Hepatocyte (in vitro differentiated cells): ENCODE results near the gene NGFR. TPM values are rescaled to one million over a fixed set of nuclear protein-coding genes. Genes with fewer than 3 reads are reported as not detected.
"Not testable (repeated sequence)": the region's sequence is repeated elsewhere in the genome, so short reads cannot be mapped to it uniquely, and the experiment has no call there.

Source experiments
- DNase-seq: peaks from one replicate; pipeline ENCODE4 v3.0.0-alpha.2; 2016; ENCODE audit warnings: low spot score
- H2AFZ ChIP-seq: fragments of 200-600 bp; sonication (generic); 2 replicates; pipeline ENCODE4 v1.6.0; 2016; ENCODE audit warnings: antibody characterized with exemption, mild to moderate bottlenecking
- H3K27ac ChIP-seq: fragments of 200-600 bp; sonication (generic); 2 replicates; pipeline ENCODE4 v1.5.1; 2016; ENCODE audit warnings: mild to moderate bottlenecking
- H3K27me3 ChIP-seq: fragments of 200-600 bp; sonication (generic); 2 replicates; pipeline ENCODE4 v1.6.1; 2016
- H3K36me3 ChIP-seq: fragments of 200-600 bp; sonication (generic); replicated peaks from 2 replicates; pipeline ENCODE4 v1.5.1; 2016; ENCODE audit warnings: low read depth; ENCODE audit not compliant: insufficient read depth
- H3K4me1 ChIP-seq: fragments of 200-600 bp; sonication (generic); 2 replicates; pipeline ENCODE4 v1.5.1; 2016; ENCODE audit warnings: mild to moderate bottlenecking, moderate library complexity; ENCODE audit not compliant: insufficient read depth
- H3K4me2 ChIP-seq: fragments of 200-600 bp; sonication (generic); 2 replicates; pipeline ENCODE4 v1.6.0; 2016
- H3K4me3 ChIP-seq: fragments of 200-600 bp; sonication (generic); 2 replicates; pipeline ENCODE4 v1.5.1; 2016; ENCODE audit warnings: mild to moderate bottlenecking
- H3K79me2 ChIP-seq: fragments of 200-600 bp; sonication (generic); 2 replicates; pipeline ENCODE4 v1.6.0; 2017; ENCODE audit warnings: mild to moderate bottlenecking
- H3K9me2 ChIP-seq: fragments of 200-600 bp; sonication (generic); replicated peaks from 2 replicates; pipeline ENCODE4 v1.6.0; 2017; ENCODE audit warnings: mild to moderate bottlenecking; ENCODE audit not compliant: insufficient read depth
- H3K9me3 ChIP-seq: fragments of 200-600 bp; sonication (generic); 2 replicates; pipeline ENCODE4 v1.5.1; 2016; ENCODE audit warnings: low read depth, mild to moderate bottlenecking
- H4K20me1 ChIP-seq: fragments of 200-600 bp; sonication (generic); 2 replicates; pipeline ENCODE4 v1.6.0; 2016; ENCODE audit warnings: mild to moderate bottlenecking; ENCODE audit not compliant: insufficient read depth, poor library complexity, severe bottlenecking
- EZH2 ChIP-seq: fragments of 200-600 bp; sonication (generic); IDR thresholded peaks from 2 replicates; pipeline ENCODE4 v1.6.1; 2016; ENCODE audit warnings: antibody characterized with exemption, mild to moderate bottlenecking, borderline replicate concordance
- EZH2phosphoT487 ChIP-seq: fragments of 200-600 bp; sonication (generic); IDR thresholded peaks from one replicate; pipeline ENCODE4 v1.6.1; 2018; ENCODE audit warnings: antibody characterized with exemption, mild to moderate bottlenecking, low read depth, moderate library complexity; ENCODE audit not compliant: unreplicated experiment, severe bottlenecking
- WGBS: methylation state at CpG from one replicate; pipeline ENCODE4 v1.1.6; 2016; ENCODE audit warnings: low lambda C conversion rate; ENCODE audit errors: missing lambda C conversion rate; 5-methylcytosine and 5-hydroxymethylcytosine counted together
- polyA plus RNA-seq: library from polyadenylated mRNA; unstranded; fragments of >200 nt; fragmentation: Nextera tagmentation; extraction: Ambion mirVana; gene quantifications from 2 replicates; pipeline ENCODE4 v1.2.1, GENCODE V29; 2016
- total RNA-seq: library from RNA; depleted of rRNA; stranded (reverse); fragments of >200 nt; gene quantifications from 2 replicates; pipeline ENCODE4 v1.2.3, GENCODE V29; 2014
- TF ChIP-seq, protein P1 (sequence below): fragments of 200-600 bp; sonication (generic); IDR thresholded peaks from 2 replicates; pipeline ENCODE4 v1.5.1; 2016; ENCODE audit warnings: antibody characterized with exemption, mild to moderate bottlenecking; ENCODE audit not compliant: poor library complexity

NGFR gene
- total and polyA plus RNA-seq, 2 experiments from 2014 or later: 3.6 to 5.6 TPM

DNA sequence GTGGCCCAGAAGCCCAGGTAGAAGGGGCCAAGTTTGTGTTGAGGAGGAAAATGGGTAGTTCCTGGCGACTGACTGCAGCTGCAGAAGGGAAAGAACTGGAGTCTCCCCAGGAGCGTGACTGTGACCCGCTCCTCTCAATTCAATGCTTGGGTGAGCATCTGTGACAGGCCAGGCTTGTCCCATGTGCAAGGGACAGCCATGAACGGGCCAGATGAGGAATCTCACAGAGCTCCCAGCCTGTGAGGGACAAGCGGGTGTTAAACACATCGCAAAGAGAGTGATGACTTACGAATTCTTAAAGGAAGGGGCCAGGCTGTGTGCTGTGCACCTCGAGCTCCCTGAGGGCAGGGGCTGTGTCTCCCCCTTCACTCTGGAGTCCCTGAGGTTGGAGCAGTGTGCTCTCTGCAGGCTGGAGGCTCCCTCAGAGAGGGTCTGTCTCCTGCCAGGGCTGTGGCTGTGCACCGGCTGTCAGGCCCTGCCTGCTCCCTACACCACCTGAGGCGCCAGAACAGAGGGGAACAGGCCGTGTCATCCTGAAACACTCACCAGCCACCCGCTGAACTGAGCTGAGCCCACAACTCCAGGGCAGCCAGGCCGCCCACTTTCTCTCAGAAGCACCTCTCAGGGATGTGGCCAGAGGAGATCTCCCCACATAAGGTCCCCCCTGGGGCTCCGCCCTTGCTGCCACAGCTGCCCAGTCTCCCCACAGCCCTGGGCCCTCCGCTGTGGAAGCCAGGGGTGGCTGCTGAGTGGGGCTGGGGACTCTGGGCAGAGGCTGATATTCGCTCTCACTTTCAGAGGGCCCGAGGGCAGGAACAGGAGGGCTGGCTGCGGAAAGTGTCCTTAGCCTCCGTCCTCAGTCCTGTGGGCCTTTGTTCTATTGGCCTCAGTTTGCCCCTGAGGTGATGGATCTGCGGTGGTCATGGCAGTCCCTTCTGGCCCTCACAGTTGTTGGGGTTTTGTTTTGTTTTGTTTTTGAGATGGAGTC is 54.9 kb downstream of the NGFR start:
- Histone ChIP-seq H3K79me2 (no peaks in the 10 kb centered on the region), H3K4me1 (no peaks in the 10 kb centered on the region), H2AFZ (no peak overlapping the region), H3K9me3 (no peaks in the 10 kb centered on the region), H3K4me2 (no peak overlapping the region), H3K4me3 (no peak overlapping the region), H4K20me1 (no peaks in the 10 kb centered on the region), H3K36me3 (no peaks in the 10 kb centered on the region), H3K27ac (no peak overlapping the region), H3K27me3 (no peaks in the 10 kb centered on the region), H3K9me2 (no peaks in the 10 kb centered on the region)
- TF ChIP-seq EZH2phosphoT487: no peak
- TF ChIP-seq EZH2: no peak
- TF ChIP-seq, protein P1, sequence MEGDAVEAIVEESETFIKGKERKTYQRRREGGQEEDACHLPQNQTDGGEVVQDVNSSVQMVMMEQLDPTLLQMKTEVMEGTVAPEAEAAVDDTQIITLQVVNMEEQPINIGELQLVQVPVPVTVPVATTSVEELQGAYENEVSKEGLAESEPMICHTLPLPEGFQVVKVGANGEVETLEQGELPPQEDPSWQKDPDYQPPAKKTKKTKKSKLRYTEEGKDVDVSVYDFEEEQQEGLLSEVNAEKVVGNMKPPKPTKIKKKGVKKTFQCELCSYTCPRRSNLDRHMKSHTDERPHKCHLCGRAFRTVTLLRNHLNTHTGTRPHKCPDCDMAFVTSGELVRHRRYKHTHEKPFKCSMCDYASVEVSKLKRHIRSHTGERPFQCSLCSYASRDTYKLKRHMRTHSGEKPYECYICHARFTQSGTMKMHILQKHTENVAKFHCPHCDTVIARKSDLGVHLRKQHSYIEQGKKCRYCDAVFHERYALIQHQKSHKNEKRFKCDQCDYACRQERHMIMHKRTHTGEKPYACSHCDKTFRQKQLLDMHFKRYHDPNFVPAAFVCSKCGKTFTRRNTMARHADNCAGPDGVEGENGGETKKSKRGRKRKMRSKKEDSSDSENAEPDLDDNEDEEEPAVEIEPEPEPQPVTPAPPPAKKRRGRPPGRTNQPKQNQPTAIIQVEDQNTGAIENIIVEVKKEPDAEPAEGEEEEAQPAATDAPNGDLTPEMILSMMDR: no peak
- DNase-seq: peak; percentile 3
- 84% methylated on average over 20 of the region's 20 CpGs for WGBS

DNA sequence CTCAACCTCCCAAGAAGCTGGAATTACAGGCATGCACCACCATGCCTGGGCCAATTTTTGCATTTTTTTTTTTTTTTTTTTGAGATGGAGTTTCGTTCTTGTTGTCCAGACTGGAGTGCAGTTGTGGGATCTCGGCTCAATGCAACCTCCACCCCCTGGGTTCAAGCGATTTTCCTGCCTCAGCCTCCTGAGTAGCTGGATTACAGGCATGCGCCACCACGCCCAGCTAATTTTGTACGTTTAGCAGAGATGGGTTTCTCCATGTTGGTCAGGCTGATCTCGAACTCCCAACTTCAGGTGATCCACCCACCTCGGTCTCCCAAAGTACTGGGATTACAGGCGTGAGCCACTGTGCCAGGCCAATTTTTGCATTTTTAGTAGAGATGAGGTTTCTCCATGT is 55.7 kb downstream of the NGFR start:
- H3K27me3 ChIP-seq, H3K9me3 ChIP-seq, H2AFZ ChIP-seq, H3K9me2 ChIP-seq, H3K4me2 ChIP-seq, H3K27ac ChIP-seq, H4K20me1 ChIP-seq, H3K79me2 ChIP-seq, H3K36me3 ChIP-seq, DNase-seq, H3K4me1 ChIP-seq, H3K4me3 ChIP-seq: not testable (repeated sequence)
- WGBS: 87% methylated on average over 8 of the region's 9 CpGs

DNA sequence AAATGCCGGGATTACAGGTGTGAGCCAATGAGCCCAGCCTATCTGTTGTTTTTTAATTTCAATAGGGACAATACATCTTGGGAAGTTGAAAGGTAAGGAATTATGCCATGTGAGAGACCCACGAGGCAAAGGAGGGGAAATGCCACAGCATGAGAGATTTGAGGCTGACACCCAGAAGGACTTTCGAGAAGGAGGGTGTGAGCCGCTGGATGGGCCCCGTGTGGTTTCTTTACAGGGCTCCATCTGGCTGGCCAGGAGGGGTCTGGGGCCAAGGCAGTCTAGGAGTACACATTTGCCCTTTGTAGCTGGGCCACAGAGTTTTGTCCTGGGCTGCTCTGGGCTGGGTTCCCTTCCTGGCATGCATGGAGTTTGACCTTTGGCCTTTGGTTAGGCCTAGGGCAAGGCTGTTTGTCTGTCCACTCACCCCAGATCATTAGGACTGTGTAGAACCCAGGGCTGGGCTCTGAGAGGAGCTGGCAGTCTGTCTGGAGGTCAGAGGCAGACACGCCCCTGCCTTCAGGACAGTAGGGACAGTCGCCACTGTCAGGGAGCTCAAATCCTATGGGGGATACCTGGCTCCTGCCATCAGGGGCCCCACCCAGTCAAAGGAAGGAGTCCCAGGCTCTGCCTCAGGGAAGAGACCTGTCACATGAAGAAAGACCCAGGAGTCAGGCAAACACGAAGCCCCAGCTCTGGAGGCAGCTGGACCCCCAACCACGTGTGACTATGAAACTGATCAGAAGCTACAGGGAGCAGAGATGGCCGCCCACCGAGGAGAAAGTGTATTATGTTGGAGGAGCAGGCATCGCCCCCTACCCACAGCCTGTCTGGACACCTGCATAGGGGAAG is 56.4 kb downstream of the NGFR start:
- TF ChIP-seq, protein P1: no peak
- TF ChIP-seq EZH2phosphoT487 (no peak), EZH2 (no peak)
- no peaks in the 10 kb centered on the region for H3K36me3 ChIP-seq
- DNase-seq: no peak
- H4K20me1 ChIP-seq: no peaks in the 10 kb centered on the region
- WGBS: 89% methylated on average over 12 of the region's 12 CpGs
- no peaks in the 10 kb centered on the region for H3K27me3 ChIP-seq
- no peak overlapping the region for H2AFZ ChIP-seq
- H3K27ac ChIP-seq: no peak overlapping the region
- no peaks in the 10 kb centered on the region for H3K9me2 ChIP-seq
- no peak overlapping the region for H3K4me3 ChIP-seq
- peaks cover 5% of the 10 kb centered on the region for H3K4me1 ChIP-seq
- no peak overlapping the region for H3K4me2 ChIP-seq
- H3K9me3 ChIP-seq: no peaks in the 10 kb centered on the region
- no peaks in the 10 kb centered on the region for H3K79me2 ChIP-seq
